ENCODE data around the gene ADM5.
"Not testable (repeated sequence)": the region's sequence is repeated elsewhere in the genome, so short reads cannot be mapped to it uniquely, and the experiment has no call there.

The ADM5 gene

DNA sequence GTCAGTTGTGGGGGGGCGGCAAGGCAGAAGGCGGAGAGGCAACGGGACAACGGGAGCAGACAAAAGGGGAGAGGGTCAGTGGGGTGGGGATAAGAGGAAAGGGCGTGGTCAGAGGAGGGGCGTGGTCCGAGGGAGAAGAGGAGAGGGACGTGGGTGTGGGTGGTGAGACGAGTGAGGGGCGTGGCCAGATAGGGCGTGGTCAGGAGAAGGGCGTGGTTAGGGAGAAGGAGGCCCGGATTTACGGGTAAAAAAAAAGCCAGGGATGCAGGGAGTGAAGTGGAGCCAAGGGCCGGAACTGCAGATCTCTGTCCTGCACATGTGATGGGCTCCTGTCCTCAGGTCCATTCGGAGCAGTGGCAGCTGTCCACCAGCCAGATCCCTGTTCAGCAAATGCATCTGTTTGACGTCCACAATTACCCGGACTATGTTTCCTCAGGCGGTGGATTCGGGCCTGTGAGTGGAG lies 23.0 kb downstream of the ADM5 start:
- H3K27ac ChIP-seq (ENCODE audit: low read depth, low read length), result no peak overlapping the region
- no peaks in the 10 kb centered on the region for H3K27me3 ChIP-seq (ENCODE audit: control insufficient read depth, insufficient read depth, low read length)
- H3K9me3 ChIP-seq (ENCODE audit: control insufficient read depth, insufficient read depth, low read length), result no peaks in the 10 kb centered on the region
- no peak overlapping the region for H3K9ac ChIP-seq (ENCODE audit: low read depth, low read length)
- H3K36me3 ChIP-seq (ENCODE audit: control insufficient read depth, insufficient read depth, low read length), result 0 out of 2 replicates have a peak, but pooled peaks cover 3% of the 10 kb centered on the region
- H3K4me1 ChIP-seq (ENCODE audit: control insufficient read depth, insufficient read depth, low read length), result no peaks in the 10 kb centered on the region
- H3K4me3 ChIP-seq (ENCODE audit: low read depth, low read length), result no peak overlapping the region

DNA sequence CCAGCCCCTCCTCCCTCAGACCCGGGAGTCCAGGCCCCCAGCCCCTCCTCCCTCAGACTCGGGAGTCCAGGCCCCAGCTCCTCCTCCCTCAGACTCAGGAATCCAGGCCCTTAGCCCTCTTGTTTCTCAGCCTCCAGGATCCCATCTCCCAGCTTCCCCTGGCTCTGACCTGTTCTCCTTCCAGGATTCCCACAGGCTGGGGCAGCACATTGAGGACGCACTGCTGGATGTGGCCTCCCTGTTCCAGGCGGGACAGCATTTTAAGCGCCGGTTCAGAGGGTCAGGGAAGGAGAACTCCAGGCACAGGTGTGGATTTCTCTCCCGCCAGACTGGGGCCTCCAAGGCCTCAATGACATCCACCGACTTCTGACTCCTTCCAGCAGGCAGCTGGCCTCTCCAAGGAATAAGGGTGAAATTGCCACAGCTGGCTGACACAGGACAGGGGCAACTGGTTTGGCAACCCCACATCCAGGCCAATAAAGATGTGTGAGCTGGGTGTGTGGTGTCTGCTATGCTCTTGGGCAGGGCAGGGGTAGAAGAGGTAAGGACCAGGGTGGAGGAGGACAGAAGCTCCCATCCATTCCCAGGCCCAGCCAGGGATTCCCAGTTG lies 23.9 kb downstream of the ADM5 start:
- no peak overlapping the region for H3K27ac ChIP-seq (ENCODE audit: low read depth, low read length)
- 0 out of 2 replicates have a peak, but pooled peaks cover 3% of the 10 kb centered on the region for H3K36me3 ChIP-seq (ENCODE audit: control insufficient read depth, insufficient read depth, low read length)
- no peaks in the 10 kb centered on the region for H3K27me3 ChIP-seq (ENCODE audit: control insufficient read depth, insufficient read depth, low read length)
- no peak overlapping the region for H3K4me3 ChIP-seq (ENCODE audit: low read depth, low read length)
- H3K4me1 ChIP-seq (ENCODE audit: control insufficient read depth, insufficient read depth, low read length), result no peaks in the 10 kb centered on the region
- H3K9ac ChIP-seq (ENCODE audit: low read depth, low read length), result no peak overlapping the region
- H3K9me3 ChIP-seq (ENCODE audit: control insufficient read depth, insufficient read depth, low read length), result no peaks in the 10 kb centered on the region

DNA sequence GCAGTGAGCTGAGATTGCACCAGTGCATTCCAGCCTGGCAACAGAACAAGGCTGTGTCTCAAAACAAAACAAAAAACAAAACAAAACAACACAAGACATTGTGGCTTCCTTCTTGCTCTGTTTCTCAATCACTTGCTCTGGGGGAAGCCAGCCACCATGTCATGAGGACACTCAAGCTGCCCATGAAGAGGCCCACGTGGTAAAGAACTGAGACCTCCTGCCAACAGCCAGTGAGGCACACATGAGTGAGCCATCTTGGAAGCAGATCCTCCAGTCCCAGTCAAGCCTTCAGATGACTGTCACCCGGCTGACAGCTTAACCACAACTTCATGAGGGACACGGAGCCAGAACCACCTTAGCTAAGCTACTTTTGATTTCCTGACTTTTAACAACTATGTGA lies 26.8 kb downstream of the ADM5 start:
- Histone ChIP-seq H3K4me1 (ENCODE audit: control insufficient read depth, insufficient read depth, low read length) (no peaks in the 10 kb centered on the region), H3K27ac (ENCODE audit: low read depth, low read length) (no peak overlapping the region), H3K4me3 (ENCODE audit: low read depth, low read length) (no peak overlapping the region), H3K36me3 (ENCODE audit: control insufficient read depth, insufficient read depth, low read length) (no peaks in the 10 kb centered on the region), H3K9ac (ENCODE audit: low read depth, low read length) (no peak overlapping the region), H3K9me3 (ENCODE audit: control insufficient read depth, insufficient read depth, low read length) (no peaks in the 10 kb centered on the region), H3K27me3 (ENCODE audit: control insufficient read depth, insufficient read depth, low read length) (no peaks in the 10 kb centered on the region)

DNA sequence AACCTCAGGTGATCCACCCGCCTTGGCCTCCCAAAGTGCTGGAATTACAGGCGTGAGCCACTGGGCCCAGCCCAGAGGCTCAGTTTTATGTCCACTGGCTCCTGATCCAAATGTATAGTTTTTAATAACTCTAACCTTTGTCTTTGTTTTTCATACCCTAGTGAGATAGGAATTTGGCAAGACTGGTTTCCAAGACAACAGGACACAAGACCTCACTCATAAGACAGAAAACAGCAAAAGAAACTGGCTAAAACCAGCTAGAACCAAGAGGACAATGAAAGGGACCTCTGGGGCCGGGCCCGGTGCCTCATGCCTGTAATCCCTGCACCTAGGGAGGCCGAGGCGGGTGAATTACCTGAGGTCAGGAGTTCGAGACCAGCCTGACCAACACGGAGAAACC lies 29.1 kb downstream of the ADM5 start:
- no peaks in the 10 kb centered on the region for H3K27me3 ChIP-seq (ENCODE audit: control insufficient read depth, insufficient read depth, low read length)
- H3K36me3 ChIP-seq (ENCODE audit: control insufficient read depth, insufficient read depth, low read length), result no peaks in the 10 kb centered on the region
- H3K27ac ChIP-seq (ENCODE audit: low read depth, low read length), result no peak overlapping the region
- H3K4me1 ChIP-seq (ENCODE audit: control insufficient read depth, insufficient read depth, low read length), result no peaks in the 10 kb centered on the region
- H3K4me3 ChIP-seq (ENCODE audit: low read depth, low read length), result no peak overlapping the region
- no peaks in the 10 kb centered on the region for H3K9me3 ChIP-seq (ENCODE audit: control insufficient read depth, insufficient read depth, low read length)
- no peak overlapping the region for H3K9ac ChIP-seq (ENCODE audit: low read depth, low read length)

DNA sequence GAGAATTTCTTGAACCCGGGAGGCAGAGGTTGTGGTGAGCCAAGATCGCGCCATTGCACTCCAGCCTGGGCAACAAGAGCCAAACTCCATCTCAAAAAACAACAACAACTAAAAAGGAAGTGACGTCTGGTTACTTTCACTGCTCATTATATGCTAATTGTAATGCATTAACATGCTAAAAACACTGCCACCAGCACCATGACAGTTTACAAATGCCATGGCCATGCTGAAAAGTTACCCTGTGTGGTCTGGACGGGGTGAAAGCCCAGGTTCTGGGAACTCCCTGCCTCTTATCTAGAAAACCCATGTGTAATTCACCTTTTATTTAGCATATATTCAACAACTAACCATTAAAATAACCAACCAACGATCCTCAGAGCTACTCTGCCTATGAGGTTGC lies 29.6 kb downstream of the ADM5 start:
- Histone ChIP-seq H3K27me3 (ENCODE audit: control insufficient read depth, insufficient read depth, low read length) (no peaks in the 10 kb centered on the region), H3K4me1 (ENCODE audit: control insufficient read depth, insufficient read depth, low read length) (no peaks in the 10 kb centered on the region), H3K9ac (ENCODE audit: low read depth, low read length) (no peak overlapping the region), H3K27ac (ENCODE audit: low read depth, low read length) (no peak overlapping the region), H3K9me3 (ENCODE audit: control insufficient read depth, insufficient read depth, low read length) (no peaks in the 10 kb centered on the region), H3K36me3 (ENCODE audit: control insufficient read depth, insufficient read depth, low read length) (no peaks in the 10 kb centered on the region), H3K4me3 (ENCODE audit: low read depth, low read length) (no peak overlapping the region)

DNA sequence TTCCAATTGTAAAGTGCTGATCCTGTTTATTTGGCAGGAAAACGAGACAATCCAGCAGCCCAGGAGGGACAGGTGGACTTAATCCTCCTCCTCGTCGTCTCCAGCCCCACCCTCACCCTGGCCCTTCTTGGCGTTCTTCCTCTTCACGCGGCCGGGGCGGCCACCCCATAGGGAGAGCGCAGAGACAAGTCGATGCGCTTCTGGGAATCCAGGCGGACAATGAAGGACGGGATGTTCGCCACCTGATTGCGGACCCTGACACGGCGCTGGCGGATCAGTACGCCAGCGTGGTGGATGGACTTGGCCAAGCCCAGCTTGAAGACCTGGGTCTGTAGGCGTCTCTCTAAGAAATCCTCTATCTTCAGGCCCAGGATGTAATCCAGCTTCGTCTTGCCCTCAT lies 30.0 kb downstream of the ADM5 start:
- not testable (repeated sequence) for H3K4me1 ChIP-seq (ENCODE audit: control insufficient read depth, insufficient read depth, low read length); H3K9me3 ChIP-seq (ENCODE audit: control insufficient read depth, insufficient read depth, low read length); H3K9ac ChIP-seq (ENCODE audit: low read depth, low read length); H3K27ac ChIP-seq (ENCODE audit: low read depth, low read length); H3K4me3 ChIP-seq (ENCODE audit: low read depth, low read length); H3K27me3 ChIP-seq (ENCODE audit: control insufficient read depth, insufficient read depth, low read length); H3K36me3 ChIP-seq (ENCODE audit: control insufficient read depth, insufficient read depth, low read length)

DNA sequence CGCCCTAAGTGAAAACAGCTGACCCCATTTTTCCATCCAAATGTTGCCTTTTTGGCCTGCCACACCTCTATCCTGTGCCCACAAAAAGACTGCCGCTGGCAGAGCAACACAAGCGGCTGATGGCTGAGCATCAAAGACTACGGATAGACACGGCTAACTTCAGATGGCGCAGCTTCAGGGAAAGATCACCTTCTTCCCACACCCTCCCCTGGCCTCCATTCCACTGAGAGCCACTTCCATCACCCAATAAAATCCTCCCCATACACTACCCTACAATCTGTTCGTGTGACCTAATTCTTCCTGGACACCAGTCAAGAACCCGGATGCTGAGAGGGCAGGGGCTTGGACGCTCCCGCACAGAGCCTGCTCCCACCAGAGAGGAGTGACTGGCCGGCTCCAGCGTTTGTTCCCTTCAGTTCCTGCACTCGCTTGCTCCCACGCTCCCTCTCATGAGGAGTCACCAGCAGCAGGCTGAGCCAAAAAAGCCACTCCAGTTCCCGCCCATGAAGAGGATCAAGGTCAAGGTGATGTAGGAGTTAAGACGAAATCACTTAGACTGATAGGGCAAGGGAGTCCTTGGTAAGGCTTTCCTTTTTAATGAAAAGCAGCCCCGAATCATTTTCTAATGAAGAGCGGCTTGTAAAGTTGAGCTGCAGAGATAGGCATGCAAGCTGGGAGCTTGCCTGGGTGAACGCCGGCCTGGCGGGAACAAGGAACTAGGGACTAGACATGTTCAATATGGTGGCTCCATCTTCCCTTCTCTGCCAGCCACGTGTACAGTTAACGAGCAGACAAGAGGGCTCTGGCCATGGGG lies 38.0 kb downstream of the ADM5 start:
- H3K9me3 ChIP-seq (ENCODE audit: control insufficient read depth, insufficient read depth, low read length), result no peaks in the 10 kb centered on the region
- H3K27ac ChIP-seq (ENCODE audit: low read depth, low read length), result no peak overlapping the region
- H3K4me3 ChIP-seq (ENCODE audit: low read depth, low read length), result no peak overlapping the region
- no peaks in the 10 kb centered on the region for H3K27me3 ChIP-seq (ENCODE audit: control insufficient read depth, insufficient read depth, low read length)
- no peak overlapping the region for H3K9ac ChIP-seq (ENCODE audit: low read depth, low read length)
- H3K36me3 ChIP-seq (ENCODE audit: control insufficient read depth, insufficient read depth, low read length), result no peaks in the 10 kb centered on the region
- H3K4me1 ChIP-seq (ENCODE audit: control insufficient read depth, insufficient read depth, low read length), result no peaks in the 10 kb centered on the region

DNA sequence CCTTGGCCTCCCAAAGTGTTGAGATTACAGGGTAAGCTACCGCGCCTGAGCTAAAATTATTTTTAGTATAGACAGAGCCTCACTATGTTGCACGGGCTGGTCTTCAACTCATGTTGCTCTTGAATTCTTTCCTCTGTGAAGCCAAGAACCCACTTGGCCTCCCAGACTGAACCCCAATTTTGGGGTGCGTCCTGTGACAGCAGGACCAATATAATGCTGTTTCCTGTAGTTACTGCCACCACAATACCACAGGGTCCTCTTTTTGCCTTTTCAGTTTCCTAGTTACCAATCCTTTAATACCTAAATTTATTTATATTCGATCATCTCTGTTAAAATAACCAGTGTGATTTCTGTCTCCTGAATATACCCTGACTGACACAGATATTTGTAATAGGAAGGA lies 40.8 kb downstream of the ADM5 start:
- Histone ChIP-seq H3K36me3 (ENCODE audit: control insufficient read depth, insufficient read depth, low read length) (no peaks in the 10 kb centered on the region), H3K9ac (ENCODE audit: low read depth, low read length) (no peak overlapping the region), H3K27ac (ENCODE audit: low read depth, low read length) (no peak overlapping the region), H3K27me3 (ENCODE audit: control insufficient read depth, insufficient read depth, low read length) (no peaks in the 10 kb centered on the region), H3K4me1 (ENCODE audit: control insufficient read depth, insufficient read depth, low read length) (no peaks in the 10 kb centered on the region), H3K9me3 (ENCODE audit: control insufficient read depth, insufficient read depth, low read length) (no peaks in the 10 kb centered on the region), H3K4me3 (ENCODE audit: low read depth, low read length) (no peak overlapping the region)

DNA sequence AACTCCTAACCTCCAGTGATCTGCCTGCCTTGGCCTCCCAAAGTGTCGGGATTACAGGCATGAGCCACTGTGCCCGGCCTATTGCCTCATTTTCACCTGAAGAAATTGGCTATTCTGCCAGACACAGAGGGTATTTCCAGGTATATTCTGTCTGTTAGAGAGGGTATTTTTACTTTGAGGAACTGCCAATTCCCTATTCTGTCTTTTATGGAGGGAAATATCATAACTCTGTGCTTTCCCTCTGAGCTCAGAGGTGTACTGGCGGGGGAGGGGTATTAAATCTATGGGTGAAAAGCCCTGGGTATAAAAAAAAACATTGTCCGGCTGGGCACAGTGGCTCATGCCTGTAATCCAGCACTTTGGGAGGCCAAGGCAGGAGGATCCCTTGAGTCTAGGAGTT lies 48.9 kb downstream of the ADM5 start:
- H3K4me1 ChIP-seq (ENCODE audit: control insufficient read depth, insufficient read depth, low read length), result no peaks in the 10 kb centered on the region
- H3K9ac ChIP-seq (ENCODE audit: low read depth, low read length), result no peak overlapping the region
- no peaks in the 10 kb centered on the region for H3K27me3 ChIP-seq (ENCODE audit: control insufficient read depth, insufficient read depth, low read length)
- H3K27ac ChIP-seq (ENCODE audit: low read depth, low read length), result no peak overlapping the region
- H3K4me3 ChIP-seq (ENCODE audit: low read depth, low read length), result no peak overlapping the region
- H3K9me3 ChIP-seq (ENCODE audit: control insufficient read depth, insufficient read depth, low read length), result no peaks in the 10 kb centered on the region
- H3K36me3 ChIP-seq (ENCODE audit: control insufficient read depth, insufficient read depth, low read length), result no peaks in the 10 kb centered on the region

DNA sequence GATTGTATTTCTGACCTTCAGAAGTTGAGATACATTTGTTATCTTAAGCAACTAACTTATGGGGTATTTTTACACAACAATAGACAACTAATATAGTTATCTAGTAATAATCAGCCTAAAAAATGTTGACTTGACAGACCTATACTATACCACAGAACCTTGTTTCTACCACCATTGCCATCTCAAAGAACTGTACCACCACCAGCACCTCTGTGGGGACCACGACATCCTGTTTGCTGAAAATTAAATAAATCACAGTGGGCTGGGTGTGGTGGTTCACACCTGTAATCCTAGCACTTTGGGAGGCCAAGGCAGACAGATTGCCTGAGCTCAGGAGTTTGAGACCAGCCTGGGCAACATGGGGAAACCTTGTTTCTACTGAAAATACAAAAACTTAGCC lies 49.7 kb downstream of the ADM5 start:
- Histone ChIP-seq H3K9me3 (ENCODE audit: control insufficient read depth, insufficient read depth, low read length) (no peaks in the 10 kb centered on the region), H3K27me3 (ENCODE audit: control insufficient read depth, insufficient read depth, low read length) (no peaks in the 10 kb centered on the region), H3K27ac (ENCODE audit: low read depth, low read length) (no peak overlapping the region), H3K9ac (ENCODE audit: low read depth, low read length) (no peak overlapping the region), H3K36me3 (ENCODE audit: control insufficient read depth, insufficient read depth, low read length) (no peaks in the 10 kb centered on the region), H3K4me1 (ENCODE audit: control insufficient read depth, insufficient read depth, low read length) (no peaks in the 10 kb centered on the region), H3K4me3 (ENCODE audit: low read depth, low read length) (no peak overlapping the region)

DNA sequence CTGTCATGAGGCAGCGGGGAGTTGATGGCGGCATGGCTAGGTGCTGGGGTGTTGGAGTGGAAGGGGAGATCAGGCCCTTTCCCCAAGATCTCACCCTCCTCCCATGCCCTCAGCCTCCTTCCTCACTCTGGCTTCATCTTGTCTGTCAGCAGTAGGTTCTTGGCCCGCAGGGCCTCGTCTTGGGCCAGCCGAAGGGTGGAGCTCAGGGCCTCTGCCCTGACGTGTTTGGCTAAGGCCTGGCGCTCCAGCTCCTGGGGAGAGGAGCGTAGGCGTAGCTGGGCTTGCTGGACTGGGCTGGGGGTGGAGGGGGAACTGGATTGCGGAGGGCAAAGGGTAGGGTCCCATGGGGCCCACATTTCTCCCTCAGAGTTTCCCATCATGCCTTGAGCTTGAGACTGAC lies 50.5 kb downstream of the ADM5 start:
- Histone ChIP-seq H3K36me3 (ENCODE audit: control insufficient read depth, insufficient read depth, low read length) (no peaks in the 10 kb centered on the region), H3K27me3 (ENCODE audit: control insufficient read depth, insufficient read depth, low read length) (no peaks in the 10 kb centered on the region), H3K27ac (ENCODE audit: low read depth, low read length) (no peak overlapping the region), H3K4me3 (ENCODE audit: low read depth, low read length) (no peak overlapping the region), H3K4me1 (ENCODE audit: control insufficient read depth, insufficient read depth, low read length) (no peaks in the 10 kb centered on the region), H3K9ac (ENCODE audit: low read depth, low read length) (no peak overlapping the region), H3K9me3 (ENCODE audit: control insufficient read depth, insufficient read depth, low read length) (no peaks in the 10 kb centered on the region)
